NB4 (cell line): Measurements from ENCODE around the gene ITGB1.

Source experiments
- CTCF ChIP-seq: IDR thresholded peaks from one replicate; pipeline ENCODE4 v1.5.1; 2012; ENCODE audit warnings: low read depth, low read length
- POLR2A ChIP-seq: IDR thresholded peaks from 2 replicates; pipeline ENCODE4 v1.6.1; 2011; ENCODE audit warnings: mild to moderate bottlenecking; ENCODE audit not compliant: insufficient read length; ENCODE audit errors: extremely low read depth

GRCh38 chr10:32889631-32890212 is 68.3 kb downstream of the ITGB1 start:
- TF ChIP-seq CTCF (no peak), POLR2A (no peak)
